ENCODE data around the gene LMO3.

DNA sequence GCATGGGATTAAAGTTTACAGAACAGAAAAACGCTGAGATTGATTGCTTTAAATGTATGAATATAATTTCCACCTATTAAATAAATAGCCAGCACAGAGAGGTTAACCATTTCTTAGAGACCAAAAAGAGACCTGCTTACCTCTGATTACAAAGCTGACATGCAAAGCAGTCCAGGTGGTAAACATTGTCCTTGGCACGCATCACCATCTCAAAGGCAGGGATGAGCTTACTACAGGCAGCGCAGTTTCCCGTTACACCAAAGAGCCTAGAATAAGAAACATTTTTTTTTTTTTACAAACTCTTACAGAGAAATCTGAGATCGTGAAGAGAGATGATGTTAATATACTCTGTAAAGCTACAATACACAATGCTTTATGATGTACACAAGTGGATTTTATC lies 45.7 kb downstream of the LMO3 start:
- TF ChIP-seq CTCF (IDR thresholded peaks at IDR 0.05) (no peak), POLR2AphosphoS5 (IDR thresholded peaks at IDR 0.05) (no peak), EP300 (IDR thresholded peaks at IDR 0.05) (no peak), POLR2A (IDR thresholded peaks at IDR 0.05) (no peak)
